Measurements from ENCODE around the gene LRRC1. TPM values are rescaled to one million over a fixed set of nuclear protein-coding genes. Genes with fewer than 3 reads are reported as not detected.

The LRRC1 gene
- total RNA-seq, 1 donor from 2014 or later = 8.7 TPM

DNA sequence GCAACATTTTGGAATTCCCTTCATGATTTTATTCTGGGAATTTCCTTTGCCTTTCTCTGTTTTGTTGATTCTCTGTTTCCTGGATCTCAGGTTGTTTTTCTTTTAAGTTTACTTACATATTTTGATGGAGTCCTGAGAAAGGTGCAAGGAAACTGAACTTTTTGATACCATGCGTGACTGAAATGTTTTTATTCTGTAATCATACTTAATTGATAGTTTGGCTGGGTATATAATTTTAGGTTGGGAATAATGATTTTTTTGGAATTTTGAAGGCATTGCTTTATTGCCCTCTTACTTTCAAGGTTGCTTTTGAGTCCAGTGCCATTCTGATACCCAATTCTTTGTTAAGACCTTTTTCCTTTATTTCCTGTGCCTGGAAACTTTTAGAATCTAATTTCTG, 45.2 kb downstream of the LRRC1 start:
- no peak for DNase-seq (ENCODE audit: extremely low read depth, low read depth, low spot score)

DNA sequence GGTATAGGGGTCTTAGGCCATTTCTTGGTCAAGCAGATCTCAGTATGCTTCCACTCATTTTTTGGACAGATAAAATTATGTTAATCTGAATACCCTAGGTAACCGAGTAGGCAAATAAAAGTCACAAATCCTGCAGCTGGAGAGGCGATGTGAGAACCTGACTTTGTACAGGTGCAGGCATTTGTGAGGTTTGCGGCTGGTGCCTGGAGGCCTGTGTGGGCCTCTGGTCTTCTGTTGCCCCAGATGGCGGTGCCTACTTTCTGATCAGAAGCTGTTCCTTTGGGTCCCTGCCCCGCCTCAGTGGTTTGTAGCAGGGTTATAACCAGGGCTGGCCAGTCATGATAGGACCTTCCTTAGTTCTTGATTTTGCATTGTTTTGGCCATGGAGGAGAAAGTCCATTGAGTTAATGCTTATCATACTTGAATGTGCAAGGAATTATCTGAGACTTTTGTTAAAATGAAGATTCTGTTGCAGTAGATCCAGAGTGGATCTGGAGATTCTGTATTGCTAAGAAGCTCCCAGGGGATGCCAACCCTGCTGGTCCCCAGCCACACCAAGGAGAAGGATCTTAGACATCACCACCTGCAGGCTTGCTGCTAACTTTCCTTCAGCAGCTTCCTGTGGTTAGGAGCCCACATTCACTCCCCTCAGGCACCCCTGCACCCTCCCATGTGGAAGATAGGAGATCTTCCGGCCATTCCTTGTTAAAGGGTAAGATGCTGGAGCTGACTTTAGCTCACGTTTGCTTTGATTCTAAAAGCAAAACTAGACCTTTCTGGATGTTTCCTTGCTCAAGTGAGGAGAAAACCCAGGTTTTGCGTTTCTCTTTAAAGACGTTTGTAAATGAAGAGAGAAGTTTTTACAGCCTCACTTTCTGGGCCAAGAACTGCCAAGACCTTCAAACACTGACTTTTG, 50.7 kb downstream of the LRRC1 start:
- DNase-seq (ENCODE audit: extremely low read depth, low read depth, low spot score) = no peak

DNA sequence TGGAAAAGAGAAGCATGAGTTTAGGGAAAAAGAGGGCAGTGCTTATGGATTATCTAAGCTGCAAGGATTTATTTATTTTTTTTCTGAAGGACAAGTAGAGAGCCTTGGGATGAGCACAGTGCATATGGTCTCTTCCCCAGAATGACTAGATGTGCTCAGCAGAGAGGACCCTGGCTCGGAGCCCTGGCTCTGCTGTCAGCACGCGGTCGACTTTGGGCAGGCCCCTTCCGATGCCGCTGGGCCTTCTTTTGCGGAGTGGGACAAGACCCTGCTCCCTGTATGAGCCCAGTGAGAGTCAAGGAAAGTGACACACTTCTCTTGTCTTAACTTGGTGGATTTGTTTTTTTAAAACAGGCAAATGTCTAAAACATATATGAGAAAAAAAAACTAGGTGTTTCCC, 51.4 kb downstream of the LRRC1 start:
- DNase-seq (ENCODE audit: extremely low read depth, low read depth, low spot score) = no peak

DNA sequence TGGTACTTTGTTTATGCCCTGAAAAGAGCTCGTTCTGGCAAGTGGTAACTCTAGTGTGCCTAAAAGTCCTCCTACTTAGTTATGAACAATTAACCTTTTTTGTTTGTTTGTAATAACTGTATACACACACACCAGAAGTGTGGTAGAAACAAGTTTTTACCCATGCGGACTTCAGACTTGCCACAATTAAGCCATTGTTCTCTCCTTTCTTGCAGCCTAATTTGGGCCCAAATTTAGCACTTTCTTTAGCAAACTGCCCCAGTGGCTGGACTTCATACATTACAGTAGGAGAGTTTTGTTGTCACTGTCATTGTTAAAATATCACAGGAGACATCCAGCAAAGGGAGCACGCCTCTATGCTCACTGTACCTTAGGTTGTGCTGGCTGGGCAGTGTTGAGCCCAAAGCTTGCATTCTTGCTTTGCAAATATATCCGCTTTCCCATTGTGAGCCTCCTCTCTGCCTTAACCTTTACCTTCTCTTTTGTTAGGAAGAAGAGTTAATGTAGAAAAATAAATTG, 53.0 kb downstream of the LRRC1 start:
- no peak for DNase-seq (ENCODE audit: extremely low read depth, low read depth, low spot score)

DNA sequence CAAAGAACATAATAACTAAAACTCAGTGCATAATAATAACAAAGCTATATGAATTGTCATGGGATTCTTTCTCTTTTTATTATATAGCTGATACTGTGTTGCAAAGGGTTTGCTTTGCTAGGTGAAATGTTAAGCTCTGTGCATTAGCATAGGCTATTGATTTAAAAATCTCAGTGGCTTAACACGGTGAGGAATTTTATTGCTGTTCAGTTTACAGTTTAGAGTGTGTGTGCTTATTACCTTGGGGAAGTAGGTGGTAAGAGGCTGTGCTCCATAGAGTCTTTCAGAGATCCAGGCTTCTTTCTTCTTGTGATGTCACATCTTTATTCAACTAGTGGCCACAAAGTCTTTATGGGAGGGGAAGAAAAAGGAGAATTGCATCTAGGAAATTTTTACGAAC, 55.7 kb downstream of the LRRC1 start:
- no peak for DNase-seq (ENCODE audit: extremely low read depth, low read depth, low spot score)

DNA sequence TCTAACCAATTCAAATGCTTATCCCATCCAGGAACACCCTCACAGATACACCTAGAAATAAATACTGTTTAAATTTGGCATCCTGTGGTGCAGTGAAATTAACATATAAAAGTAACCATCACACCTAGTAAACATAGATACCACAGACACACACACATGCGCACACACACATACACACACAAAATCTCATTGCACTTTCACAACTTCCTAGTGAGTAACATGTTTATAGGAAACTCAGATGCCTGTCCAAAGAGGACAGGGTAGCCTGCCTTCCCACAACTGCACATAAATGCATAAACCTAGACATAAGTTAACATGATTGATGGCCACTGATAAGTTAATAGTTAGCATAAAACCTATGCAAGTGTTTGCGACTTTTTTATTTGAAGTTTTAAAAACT, 56.8 kb downstream of the LRRC1 start:
- DNase-seq (ENCODE audit: extremely low read depth, low read depth, low spot score) = no peak

DNA sequence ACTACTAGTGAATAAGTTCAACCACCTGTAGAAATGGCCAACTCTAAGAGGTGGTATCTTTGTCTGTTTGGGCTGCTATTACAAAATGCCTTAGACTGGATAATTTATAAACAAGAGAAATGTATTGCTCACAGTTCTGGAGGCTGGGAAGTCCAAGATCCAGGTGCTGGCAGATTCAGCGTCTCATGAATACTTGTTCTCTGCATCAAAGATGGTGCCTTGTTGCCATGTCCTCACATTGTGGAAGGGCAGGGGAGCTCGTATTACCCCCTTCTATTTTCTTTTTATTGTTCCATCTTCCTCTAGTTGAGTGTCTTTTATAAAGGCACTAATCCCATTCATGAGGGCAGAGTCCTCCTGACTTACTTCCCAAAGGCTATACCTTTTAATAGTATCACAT, 58.0 kb downstream of the LRRC1 start:
- DNase-seq (ENCODE audit: extremely low read depth, low read depth, low spot score) = no peak

DNA sequence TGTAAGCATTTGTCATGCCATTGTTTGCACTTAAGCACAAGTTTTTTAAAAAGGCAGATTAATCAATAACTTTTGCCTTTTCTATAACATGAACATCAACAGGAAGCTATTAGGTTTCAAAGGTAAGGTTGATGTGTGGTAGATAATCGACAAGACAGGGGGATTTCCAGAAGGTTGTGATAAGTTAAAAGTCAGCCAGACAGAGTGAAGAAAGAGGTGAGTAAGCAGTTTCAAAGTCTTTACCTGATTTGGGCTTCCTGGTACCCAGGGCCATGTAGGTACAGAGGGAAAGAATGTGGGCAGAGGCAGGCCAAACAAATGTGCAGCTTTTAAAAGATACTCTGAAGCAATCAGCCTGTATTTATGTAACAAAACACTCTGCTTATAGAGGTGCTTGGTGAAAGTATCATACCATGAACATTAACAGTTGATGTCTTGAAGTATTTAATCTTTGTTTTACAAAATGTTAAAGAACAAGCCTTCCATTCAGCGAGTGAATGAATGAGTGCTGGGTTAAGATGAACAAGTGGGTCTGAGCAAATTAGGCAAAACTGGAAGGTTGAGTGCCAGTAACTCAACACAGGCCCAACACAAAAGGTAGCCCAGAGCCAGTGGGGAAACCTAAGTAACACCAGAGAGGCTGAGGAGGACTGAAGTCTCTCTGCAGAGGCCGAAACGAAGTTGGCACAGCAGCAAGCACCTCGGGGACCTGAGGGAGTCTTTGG, 60.2 kb downstream of the LRRC1 start:
- DNase-seq (ENCODE audit: extremely low read depth, low read depth, low spot score) = no peak

DNA sequence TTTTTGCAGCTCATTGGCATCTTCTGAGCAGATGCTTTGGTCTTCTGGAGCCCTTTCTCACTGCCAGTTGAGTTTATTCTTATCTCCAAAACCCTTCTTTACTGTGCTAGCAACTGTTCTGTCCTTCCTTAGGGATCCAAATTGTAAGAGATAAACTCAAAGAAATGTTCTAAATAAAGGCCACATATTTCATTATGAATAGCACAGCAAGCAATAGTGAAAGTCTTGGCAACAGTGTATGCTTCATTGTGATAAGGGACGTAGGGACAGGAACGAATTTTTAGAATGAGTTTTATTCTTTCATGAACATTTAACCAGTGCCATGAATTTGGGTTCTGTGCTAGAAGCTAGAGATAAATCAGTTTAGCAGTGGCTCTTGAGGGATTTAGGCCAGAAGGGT, 61.1 kb downstream of the LRRC1 start:
- DNase-seq (ENCODE audit: extremely low read depth, low read depth, low spot score) = no peak

DNA sequence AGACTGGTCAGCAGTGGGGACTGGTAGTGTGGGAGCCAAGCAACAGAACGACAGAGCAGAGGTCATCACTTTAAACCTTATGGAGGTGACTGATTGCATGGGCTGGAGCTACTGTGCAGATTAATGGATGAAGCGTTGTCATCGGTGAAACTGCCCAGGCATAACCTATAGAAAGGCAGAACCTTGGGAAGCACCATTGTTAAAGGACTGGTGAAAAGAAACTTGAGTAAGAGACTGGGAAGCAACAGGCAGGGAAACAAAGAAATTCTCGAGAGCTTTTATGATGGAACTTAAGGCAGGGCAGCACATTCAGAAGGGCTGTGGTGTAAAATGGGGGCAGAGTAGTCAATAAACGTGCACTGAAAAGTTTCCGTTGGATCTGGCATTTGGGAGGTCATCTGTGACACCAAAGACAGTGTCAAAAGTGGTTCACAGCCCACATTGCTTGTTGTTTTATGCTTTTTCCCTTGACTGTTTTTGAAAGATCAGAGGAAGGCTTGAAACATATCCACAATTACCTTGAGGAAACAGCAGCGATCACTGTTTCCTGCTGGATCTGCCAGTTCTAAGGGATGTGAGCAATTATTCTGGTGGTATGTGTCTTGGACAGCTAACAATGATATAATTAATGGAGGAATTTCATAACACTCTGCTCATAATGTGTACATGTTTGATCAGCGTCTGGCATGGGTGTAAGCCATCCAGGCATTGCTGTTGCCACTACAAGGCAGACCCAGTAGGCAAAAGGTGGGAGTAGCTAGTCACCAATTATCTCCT, 62.7 kb downstream of the LRRC1 start:
- DNase-seq (ENCODE audit: extremely low read depth, low read depth, low spot score) = peak; percentile 80

DNA sequence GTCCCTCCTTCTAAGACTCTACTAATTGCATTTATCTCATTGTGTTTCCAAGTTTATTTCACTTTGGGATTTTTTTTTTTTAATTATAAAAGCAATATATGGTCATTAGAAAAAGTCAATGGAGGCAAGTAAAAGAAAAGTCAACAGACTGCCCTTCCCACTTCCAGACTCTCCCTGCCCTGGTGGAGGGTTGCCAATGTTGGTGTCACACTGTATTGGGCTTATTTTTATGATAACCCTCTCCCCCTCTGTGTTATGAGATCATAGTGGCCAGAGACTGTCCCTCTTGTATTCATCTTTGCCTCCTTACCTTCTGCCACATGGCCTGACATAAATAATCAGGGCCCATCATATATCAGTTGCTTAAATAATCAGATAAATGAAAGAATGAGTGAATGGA, 63.4 kb downstream of the LRRC1 start:
- no peak for DNase-seq (ENCODE audit: extremely low read depth, low read depth, low spot score)

DNA sequence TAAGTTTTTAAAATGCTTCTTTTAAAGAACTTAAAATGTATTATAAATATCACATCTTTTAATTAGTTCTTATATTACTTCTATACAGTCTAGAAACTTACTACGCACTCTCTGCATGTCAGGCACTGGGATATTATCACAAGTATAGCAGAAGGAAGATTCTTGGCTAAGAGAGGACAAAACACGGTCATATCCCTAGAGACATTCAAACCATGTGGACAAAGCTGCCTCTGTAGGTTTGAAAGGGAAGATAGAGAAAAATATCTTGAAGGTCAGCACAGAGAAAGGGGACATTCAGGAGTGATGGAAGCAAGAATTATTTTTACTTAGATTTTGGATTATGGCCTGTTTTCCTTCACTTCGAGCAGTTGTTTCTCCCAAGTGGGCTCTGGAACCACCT, 64.1 kb downstream of the LRRC1 start:
- no peak for DNase-seq (ENCODE audit: extremely low read depth, low read depth, low spot score)

DNA sequence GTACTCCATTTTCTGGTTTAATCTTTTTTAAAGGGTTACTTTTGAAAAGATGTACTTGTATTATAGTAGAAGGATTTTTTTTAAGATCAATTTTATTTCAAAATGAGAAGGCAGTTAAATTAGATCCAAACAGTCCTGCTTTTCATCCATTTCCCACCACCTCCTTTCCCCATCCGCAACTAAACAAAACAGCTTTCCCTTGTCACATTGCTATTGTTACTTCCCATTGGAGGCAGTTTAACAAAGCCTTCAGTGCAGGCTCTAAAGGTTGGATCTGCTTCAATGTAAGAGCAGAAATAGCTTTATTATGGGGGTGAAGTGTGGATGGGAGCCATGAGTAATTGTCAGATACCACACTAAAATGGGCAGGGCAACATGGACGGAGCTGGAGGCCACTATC, 65.7 kb downstream of the LRRC1 start:
- DNase-seq (ENCODE audit: extremely low read depth, low read depth, low spot score) = no peak

DNA sequence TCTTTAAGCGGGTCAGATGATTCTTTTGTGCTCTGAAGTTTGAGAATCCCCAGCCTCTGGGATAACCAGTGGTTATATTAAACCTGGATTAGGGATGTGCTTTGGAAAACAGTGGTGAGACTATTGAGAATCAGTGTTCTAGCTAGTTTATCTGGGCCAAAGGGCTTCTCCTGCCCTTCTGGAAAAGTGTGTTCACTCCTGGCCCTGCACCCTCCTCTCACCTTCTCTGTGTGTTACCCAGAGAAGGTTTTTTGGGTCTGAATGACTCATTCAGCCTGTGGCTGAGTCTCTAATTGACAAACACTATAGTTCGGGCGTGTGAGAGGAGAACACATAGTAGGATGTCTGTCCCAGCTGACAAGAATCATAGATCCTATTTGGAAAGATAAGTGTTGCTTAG, 66.7 kb downstream of the LRRC1 start:
- no peak for DNase-seq (ENCODE audit: extremely low read depth, low read depth, low spot score)

DNA sequence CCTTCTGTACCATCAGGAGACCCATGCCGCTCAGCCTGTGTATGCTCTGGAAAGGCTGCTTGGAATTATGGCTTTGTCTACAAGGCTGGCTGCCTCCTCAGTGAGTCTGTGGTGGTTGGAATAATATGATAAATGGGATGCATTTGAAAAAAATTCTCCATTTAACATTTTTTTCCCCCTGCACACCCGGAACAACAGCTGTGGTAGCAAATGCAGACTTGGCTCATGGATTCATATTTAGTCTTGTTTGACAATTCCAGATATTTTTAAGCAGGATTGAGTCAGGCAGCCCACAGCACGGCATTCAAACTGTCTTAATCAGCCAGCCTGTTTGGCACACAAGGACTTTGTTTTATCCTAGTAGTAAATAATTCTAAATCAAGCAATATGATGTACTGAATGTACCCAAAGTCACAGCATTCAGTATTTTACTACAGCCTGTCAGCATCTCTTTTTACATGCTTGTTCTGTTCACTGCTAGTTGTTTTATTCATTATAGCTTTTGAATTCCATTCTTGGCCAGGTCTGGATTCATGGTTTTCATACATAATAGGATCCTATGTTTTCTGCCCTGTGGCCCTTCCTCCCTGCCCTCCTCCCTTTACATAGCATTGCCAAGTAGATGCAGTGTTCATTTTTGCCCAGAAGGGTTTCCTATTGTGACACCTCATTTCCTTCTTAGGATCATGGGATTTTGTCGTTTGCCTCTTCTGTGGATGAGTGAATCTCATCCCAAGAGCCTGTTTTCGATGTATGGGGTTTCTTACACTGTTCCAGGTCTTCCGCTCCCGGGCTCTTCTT, 68.1 kb downstream of the LRRC1 start:
- DNase-seq (ENCODE audit: extremely low read depth, low read depth, low spot score) = no peak

DNA sequence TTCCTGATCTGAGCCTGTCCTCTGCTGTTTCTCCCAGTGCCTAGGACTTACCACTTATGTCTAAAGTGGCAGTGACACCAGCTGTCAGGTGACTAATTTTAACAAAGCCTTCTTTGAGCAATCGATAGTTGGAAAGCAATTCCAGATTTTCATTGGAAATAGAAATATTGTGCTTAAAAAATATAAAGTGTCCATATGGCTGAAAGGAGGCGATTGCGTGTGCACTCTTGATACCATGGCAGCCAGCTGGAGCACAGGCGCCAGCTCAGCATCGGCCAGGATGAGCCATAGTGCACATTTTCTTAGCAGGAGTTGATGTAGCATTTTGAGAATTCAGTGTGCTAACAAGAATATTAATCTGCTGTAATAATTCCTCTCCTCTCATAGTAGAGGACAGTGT, 70.0 kb downstream of the LRRC1 start:
- no peak for DNase-seq (ENCODE audit: extremely low read depth, low read depth, low spot score)

DNA sequence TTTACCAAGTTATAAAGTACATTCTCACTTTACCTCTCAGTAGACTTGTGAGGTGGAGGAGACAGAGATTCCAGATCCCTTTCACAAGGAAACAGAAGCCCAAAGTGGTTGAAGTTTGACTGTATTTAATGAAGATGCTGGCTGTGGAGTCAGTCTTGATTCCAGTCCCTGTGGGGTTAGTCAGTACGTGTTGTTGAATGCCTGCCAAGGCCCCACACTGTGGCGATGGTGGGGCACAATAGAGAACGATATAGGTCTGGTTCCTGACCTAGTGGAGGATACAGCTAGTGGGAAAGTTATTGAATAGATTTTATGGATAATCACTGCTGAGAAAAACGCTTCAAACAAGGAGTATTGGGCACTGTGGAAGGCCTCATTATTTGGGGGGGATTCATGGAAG, 71.4 kb downstream of the LRRC1 start:
- DNase-seq (ENCODE audit: extremely low read depth, low read depth, low spot score) = no peak

DNA sequence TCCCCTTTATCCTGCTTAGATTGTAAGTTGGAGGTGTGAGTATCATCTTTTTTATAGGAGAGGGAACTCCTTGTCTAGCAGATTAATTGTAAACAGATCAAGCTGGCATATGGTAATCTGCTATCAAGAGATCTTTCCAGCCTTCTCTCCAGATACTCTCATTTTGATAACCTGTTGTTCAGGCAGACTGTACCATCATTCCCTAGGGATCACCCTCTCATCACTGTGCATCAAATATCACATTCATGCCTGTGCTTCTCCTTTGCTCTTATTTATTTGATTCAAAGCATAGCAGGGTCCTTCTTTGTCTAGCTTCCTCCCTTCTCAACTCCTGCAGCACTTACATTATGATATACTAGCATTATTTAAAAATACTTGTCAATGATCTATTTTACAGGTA, 73.8 kb downstream of the LRRC1 start:
- DNase-seq (ENCODE audit: extremely low read depth, low read depth, low spot score) = no peak

DNA sequence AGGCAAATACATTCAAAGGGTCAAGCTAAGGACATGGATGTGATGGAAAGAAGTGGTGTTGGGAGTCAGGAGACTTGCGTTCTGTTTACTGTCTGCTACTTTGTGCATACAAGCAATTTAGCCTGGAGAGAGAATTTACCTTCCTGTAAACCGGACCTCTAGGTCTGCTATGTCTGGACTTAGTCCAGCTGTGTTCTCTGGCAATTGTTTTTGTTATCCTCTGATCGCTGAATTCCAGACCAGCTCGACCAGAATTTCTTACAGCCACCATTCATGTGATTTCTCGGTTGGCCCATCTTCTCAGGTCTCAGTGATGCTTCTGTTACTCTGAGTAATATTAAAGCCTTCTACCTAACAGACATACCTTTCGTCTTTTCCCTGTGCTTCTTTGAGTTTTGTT, 75.2 kb downstream of the LRRC1 start:
- peak; percentile 41 for DNase-seq (ENCODE audit: extremely low read depth, low read depth, low spot score)

DNA sequence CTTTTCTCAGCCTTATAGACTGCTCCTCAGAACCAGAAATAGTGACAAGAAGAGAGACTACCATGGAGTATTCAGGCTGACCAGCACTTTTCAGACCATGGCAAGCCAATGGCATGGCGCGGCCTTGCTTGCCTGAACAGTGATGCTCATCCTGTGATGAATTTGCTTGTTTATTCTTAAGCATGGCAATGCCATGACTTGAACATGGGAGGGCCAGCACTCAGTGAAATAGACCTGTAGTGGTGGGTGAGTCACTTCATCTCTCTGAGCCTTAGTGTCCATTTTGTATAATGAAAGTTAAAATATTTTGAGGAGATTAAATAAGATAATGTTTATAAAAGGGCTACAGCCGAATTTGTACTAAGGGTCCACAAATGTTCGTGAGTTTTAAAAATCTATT, 79.1 kb downstream of the LRRC1 start:
- no peak for DNase-seq (ENCODE audit: extremely low read depth, low read depth, low spot score)

All from glomerular endothelial cell (primary cell).